HepG2 (cell line): ENCODE data around the gene CLTA.

ENCODE experiments used
- AGO2 ChIP-seq: fragments of 200-400 bp; formaldehyde crosslinking; optimal IDR thresholded peaks from 2 replicates; pipeline ENCODE3; 2017; ENCODE audit warnings: mild to moderate bottlenecking, low read depth, low read length, moderate library complexity
- DNMT1 ChIP-seq: sonication (generic); formaldehyde crosslinking; IDR thresholded peaks from 2 replicates; pipeline ENCODE4 v1.5.1; 2020; ENCODE audit warnings: mild to moderate bottlenecking, missing genetic modification reagents
- FOXM1 ChIP-seq: sonication (generic); formaldehyde crosslinking; IDR thresholded peaks from 2 replicates; pipeline ENCODE4 v1.5.0; 2020; ENCODE audit warnings: missing genetic modification reagents
- MEIS2 ChIP-seq: sonication (generic); formaldehyde crosslinking; IDR thresholded peaks from 2 replicates; pipeline ENCODE4 v1.9.0; 2021; ENCODE audit warnings: mild to moderate bottlenecking, missing genetic modification reagents
- ZNF567 ChIP-seq: sonication (generic); formaldehyde crosslinking; IDR thresholded peaks from 2 replicates; pipeline ENCODE4 v1.8.1; 2023; ENCODE audit warnings: mild to moderate bottlenecking, missing genetic modification reagents, borderline replicate concordance
- TF ChIP-seq, protein P1 (sequence below): sonication (generic); formaldehyde crosslinking; IDR thresholded peaks from 2 replicates; pipeline ENCODE4 v1.8.1; 2023; ENCODE audit warnings: mild to moderate bottlenecking, missing genetic modification reagents, borderline replicate concordance
- TF ChIP-seq, protein P2 (sequence below): sonication (generic); formaldehyde crosslinking; IDR thresholded peaks from 2 replicates; pipeline ENCODE4 v1.5.0; 2020; ENCODE audit warnings: mild to moderate bottlenecking, missing genetic modification reagents, moderate library complexity

- TF ChIP-seq MEIS2 (CRISPR knock-in tag) (no peak), AGO2 (no peak), DNMT1 (CRISPR knock-in tag) (no peak), ZNF567 (CRISPR knock-in tag) (no peak), FOXM1 (CRISPR knock-in tag) (no peak)
- TF ChIP-seq, protein P1, sequence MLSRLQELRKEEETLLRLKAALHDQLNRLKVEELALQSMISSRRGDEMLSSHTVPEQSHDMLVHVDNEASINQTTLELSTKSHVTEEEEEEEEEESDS (CRISPR knock-in tag) = no peak
- TF ChIP-seq, protein P2, sequence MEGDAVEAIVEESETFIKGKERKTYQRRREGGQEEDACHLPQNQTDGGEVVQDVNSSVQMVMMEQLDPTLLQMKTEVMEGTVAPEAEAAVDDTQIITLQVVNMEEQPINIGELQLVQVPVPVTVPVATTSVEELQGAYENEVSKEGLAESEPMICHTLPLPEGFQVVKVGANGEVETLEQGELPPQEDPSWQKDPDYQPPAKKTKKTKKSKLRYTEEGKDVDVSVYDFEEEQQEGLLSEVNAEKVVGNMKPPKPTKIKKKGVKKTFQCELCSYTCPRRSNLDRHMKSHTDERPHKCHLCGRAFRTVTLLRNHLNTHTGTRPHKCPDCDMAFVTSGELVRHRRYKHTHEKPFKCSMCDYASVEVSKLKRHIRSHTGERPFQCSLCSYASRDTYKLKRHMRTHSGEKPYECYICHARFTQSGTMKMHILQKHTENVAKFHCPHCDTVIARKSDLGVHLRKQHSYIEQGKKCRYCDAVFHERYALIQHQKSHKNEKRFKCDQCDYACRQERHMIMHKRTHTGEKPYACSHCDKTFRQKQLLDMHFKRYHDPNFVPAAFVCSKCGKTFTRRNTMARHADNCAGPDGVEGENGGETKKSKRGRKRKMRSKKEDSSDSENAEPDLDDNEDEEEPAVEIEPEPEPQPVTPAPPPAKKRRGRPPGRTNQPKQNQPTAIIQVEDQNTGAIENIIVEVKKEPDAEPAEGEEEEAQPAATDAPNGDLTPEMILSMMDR = no peak
Observed at GRCh38 chr9:36158917-36159316, 31.8 kb upstream of the CLTA start.
